ENCODE data around the gene RHBDL3.

RHBDL3 gene

GRCh38 chr17:32357615-32358014 is 92.0 kb downstream of the RHBDL3 start:
- no peak for DNase-seq (ENCODE audit: low spot score)

- DNase-seq (ENCODE audit: low spot score): no peak
Measured at GRCh38 chr17:32361270-32361669, 95.6 kb downstream of the RHBDL3 start.

- no peak for DNase-seq (ENCODE audit: low spot score)
Measured at GRCh38 chr17:32370426-32370825, 104.8 kb downstream of the RHBDL3 start.
